ENCODE results near the gene ZNF571. TPM values are rescaled to one million over a fixed set of nuclear protein-coding genes. Genes with fewer than 3 reads are reported as not detected.
A peak's percentile ranks its signal among the peaks of the same experiment; 100 is the strongest.

ZNF571 gene
- total and polyA plus RNA-seq, 2 donors (not counting 1 experiment from before 2014, with no cell fraction given), result 4.8 to 10.0 TPM

- H3K9me3 ChIP-seq (ENCODE audit: control extremely low read depth in 1 of 3, control insufficient read depth in 2 of 3, insufficient read depth in 1 of 3, low read length in 2 of 3), result peaks cover 36 to 99% (median 52%) of the 10 kb centered on the region in 3 donors
- H4K20me1 ChIP-seq (ENCODE audit: control insufficient read depth, insufficient read depth, low read length, poor library complexity, severe bottlenecking), result no peaks in the 10 kb centered on the region
- TF ChIP-seq CTCF (IDR thresholded peaks at IDR 0.05) (no peak), EZH2 (IDR thresholded peaks at IDR 0.05; ENCODE audit: borderline replicate concordance, insufficient read depth, low read depth, low read length, poor library complexity, severe bottlenecking) (no peak)
- no peak overlapping the region for H3K4me2 ChIP-seq (replicated peaks; ENCODE audit: low read depth, low read length, poor library complexity, severe bottlenecking)
- H3K9me3 Mint-ChIP-seq (ENCODE audit: insufficient read depth), result peaks cover 31% of the 10 kb centered on the region
- H3K4me3 Mint-ChIP-seq, result no peak overlapping the region
- ChIA-PET POLR2A (no interaction called here), CTCF (no interaction called here)
- no peak overlapping the region for H3K9ac ChIP-seq (ENCODE audit: low read length)
- DNase-seq (no peak), ATAC-seq (ENCODE audit: low read depth) (no peak)
- intact Hi-C loops (cut with micrococcal nuclease), result no loop called here
- H3K27ac ChIP-seq (ENCODE audit: low read length in 2 of 2), result no peak overlapping the region
- H3K4me3 ChIP-seq (ENCODE audit: control extremely low read depth in 1 of 5, extremely low read depth in 1 of 5, insufficient read depth in 1 of 5, low read depth in 2 of 5, low read length in 4 of 5), result no peak overlapping the region
- H3K27me3 ChIP-seq (replicated peaks in 1 of 4; ENCODE audit: control extremely low read depth in 1 of 4, control insufficient read depth in 3 of 4, insufficient read depth in 4 of 4, low read length in 3 of 4), result no peaks in the 10 kb centered on the region
- H3K4me1 ChIP-seq (ENCODE audit: control insufficient read depth in 2 of 2, insufficient read depth in 2 of 2, low read length in 2 of 2), result no peaks in the 10 kb centered on the region
- H3K4me1 Mint-ChIP-seq, result no peaks in the 10 kb centered on the region
- H3K27ac Mint-ChIP-seq, result no peak overlapping the region
- no peaks in the 10 kb centered on the region for H3K79me2 ChIP-seq (ENCODE audit: control insufficient read depth, insufficient read depth, low read length)
- no peaks in the 10 kb centered on the region for H3K27me3 Mint-ChIP-seq
- peaks cover 14 to 26% of the 10 kb centered on the region in 2 experiments for H3K36me3 ChIP-seq (replicated peaks in 1 of 2; ENCODE audit: control extremely low read depth in 1 of 2, control insufficient read depth in 1 of 2, extremely low read depth in 1 of 2, insufficient read depth in 2 of 2, low read length in 1 of 2)
- no peak overlapping the region for H2AFZ ChIP-seq (ENCODE audit: insufficient read depth, low read depth, low read length, poor library complexity, severe bottlenecking)
Measured at GRCh38 chr19:37565370-37565669, 29.3 kb downstream of the ZNF571 start.

- ATAC-seq (ENCODE audit: low read depth), result no peak
- Mint-ChIP-seq H3K4me3 (no peak overlapping the region), H3K4me1 (no peaks in the 10 kb centered on the region), H3K27ac (no peak overlapping the region), H3K27me3 (no peaks in the 10 kb centered on the region), H3K9me3 (ENCODE audit: insufficient read depth) (peaks cover 27% of the 10 kb centered on the region)
- TF ChIP-seq EZH2 (IDR thresholded peaks at IDR 0.05; ENCODE audit: borderline replicate concordance, insufficient read depth, low read depth, low read length, poor library complexity, severe bottlenecking), result no peak
- TF ChIP-seq CTCF (IDR thresholded peaks at IDR 0.05), result no peak
- no peak overlapping the region for H3K9ac ChIP-seq (ENCODE audit: low read length)
- intact Hi-C loops (cut with micrococcal nuclease), result no loop called here
- H4K20me1 ChIP-seq (ENCODE audit: control insufficient read depth, insufficient read depth, low read length, poor library complexity, severe bottlenecking), result no peaks in the 10 kb centered on the region
- peaks cover 39 to 98% (median 49%) of the 10 kb centered on the region in 3 donors for H3K9me3 ChIP-seq (ENCODE audit: control extremely low read depth in 1 of 3, control insufficient read depth in 2 of 3, insufficient read depth in 1 of 3, low read length in 2 of 3)
- no peaks in the 10 kb centered on the region for H3K4me1 ChIP-seq (ENCODE audit: control insufficient read depth in 2 of 2, insufficient read depth in 2 of 2, low read length in 2 of 2)
- WGBS (ENCODE audit: insufficient coverage), result no CpG with 5 or more reads among the region's 7 CpGs
- peaks cover 14 to 21% of the 10 kb centered on the region in 2 experiments for H3K36me3 ChIP-seq (replicated peaks in 1 of 2; ENCODE audit: control extremely low read depth in 1 of 2, control insufficient read depth in 1 of 2, extremely low read depth in 1 of 2, insufficient read depth in 2 of 2, low read length in 1 of 2)
- H3K4me2 ChIP-seq (replicated peaks; ENCODE audit: low read depth, low read length, poor library complexity, severe bottlenecking), result no peak overlapping the region
- CTCF ChIA-PET, result no interaction called here
- no peak overlapping the region for H2AFZ ChIP-seq (ENCODE audit: insufficient read depth, low read depth, low read length, poor library complexity, severe bottlenecking)
- POLR2A ChIA-PET, result no interaction called here
- H3K4me3 ChIP-seq (ENCODE audit: control extremely low read depth in 1 of 5, extremely low read depth in 1 of 5, insufficient read depth in 1 of 5, low read depth in 2 of 5, low read length in 4 of 5), result no peak overlapping the region
- no peaks in the 10 kb centered on the region for H3K79me2 ChIP-seq (ENCODE audit: control insufficient read depth, insufficient read depth, low read length)
- no peak overlapping the region for H3K27ac ChIP-seq (ENCODE audit: low read length in 2 of 2)
- peak; percentile 15 for DNase-seq
- no peaks in the 10 kb centered on the region for H3K27me3 ChIP-seq (replicated peaks in 1 of 4; ENCODE audit: control extremely low read depth in 1 of 4, control insufficient read depth in 3 of 4, insufficient read depth in 4 of 4, low read length in 3 of 4)
Measured at GRCh38 chr19:37564624-37565369, 29.8 kb downstream of the ZNF571 start.
